ENCODE measurements around the gene HHIPL2. TPM values are rescaled to one million over a fixed set of nuclear protein-coding genes. Genes with fewer than 3 reads are reported as not detected.

The HHIPL2 gene
- total RNA-seq, 1 donor from 2014 or later: not detected

DNA sequence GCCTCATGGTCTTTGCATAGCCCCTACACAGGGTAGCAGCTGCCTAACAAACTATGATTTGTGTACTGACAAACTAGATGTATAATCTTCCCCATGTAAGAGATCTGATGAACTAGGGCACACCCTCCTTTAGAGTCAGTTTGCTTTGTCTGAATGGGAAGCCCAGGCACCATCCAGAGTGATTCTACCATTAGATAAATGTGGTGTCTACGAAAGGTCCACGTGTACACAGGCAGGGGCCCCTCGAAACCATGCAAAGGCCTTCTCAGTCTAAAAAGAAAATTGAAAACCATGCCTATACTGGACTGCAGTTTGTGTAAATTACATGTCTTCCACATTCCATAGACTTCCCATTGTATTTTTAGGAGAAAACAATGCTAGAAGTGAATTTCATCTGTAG is 18.7 kb downstream of the HHIPL2 start:
- no peak overlapping the region for H3K4me3 ChIP-seq
- H3K27me3 ChIP-seq: no peaks in the 10 kb centered on the region
- H3K79me2 ChIP-seq (ENCODE audit: low read depth): no peaks in the 10 kb centered on the region
- no peak overlapping the region for H3K27ac Mint-ChIP-seq
- H3K4me2 ChIP-seq: no peak overlapping the region
- H3K36me3 ChIP-seq: no peaks in the 10 kb centered on the region
- no peaks in the 10 kb centered on the region for H3K4me1 ChIP-seq
- H3K4me3 Mint-ChIP-seq: no peak overlapping the region
- H3K27ac ChIP-seq: no peak overlapping the region
- H3K4me1 Mint-ChIP-seq: no peaks in the 10 kb centered on the region
- no peak overlapping the region for H3K9ac ChIP-seq
- H3K9me3 Mint-ChIP-seq: no peaks in the 10 kb centered on the region
- no peaks in the 10 kb centered on the region for H4K20me1 ChIP-seq (ENCODE audit: low read depth)
- DNase-seq (ENCODE audit: low spot score): no peak
- TF ChIP-seq, protein P1, sequence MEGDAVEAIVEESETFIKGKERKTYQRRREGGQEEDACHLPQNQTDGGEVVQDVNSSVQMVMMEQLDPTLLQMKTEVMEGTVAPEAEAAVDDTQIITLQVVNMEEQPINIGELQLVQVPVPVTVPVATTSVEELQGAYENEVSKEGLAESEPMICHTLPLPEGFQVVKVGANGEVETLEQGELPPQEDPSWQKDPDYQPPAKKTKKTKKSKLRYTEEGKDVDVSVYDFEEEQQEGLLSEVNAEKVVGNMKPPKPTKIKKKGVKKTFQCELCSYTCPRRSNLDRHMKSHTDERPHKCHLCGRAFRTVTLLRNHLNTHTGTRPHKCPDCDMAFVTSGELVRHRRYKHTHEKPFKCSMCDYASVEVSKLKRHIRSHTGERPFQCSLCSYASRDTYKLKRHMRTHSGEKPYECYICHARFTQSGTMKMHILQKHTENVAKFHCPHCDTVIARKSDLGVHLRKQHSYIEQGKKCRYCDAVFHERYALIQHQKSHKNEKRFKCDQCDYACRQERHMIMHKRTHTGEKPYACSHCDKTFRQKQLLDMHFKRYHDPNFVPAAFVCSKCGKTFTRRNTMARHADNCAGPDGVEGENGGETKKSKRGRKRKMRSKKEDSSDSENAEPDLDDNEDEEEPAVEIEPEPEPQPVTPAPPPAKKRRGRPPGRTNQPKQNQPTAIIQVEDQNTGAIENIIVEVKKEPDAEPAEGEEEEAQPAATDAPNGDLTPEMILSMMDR (IDR thresholded peaks at IDR 0.05): no peak
- TF ChIP-seq EZH2 (IDR thresholded peaks at IDR 0.05) (no peak), EZH2phosphoT487 (IDR thresholded peaks at IDR 0.05) (no peak)
- H3F3A ChIP-seq (ENCODE audit: low read depth): no peaks in the 10 kb centered on the region
- no peaks in the 10 kb centered on the region for H3K36me3 Mint-ChIP-seq
- H3K27me3 Mint-ChIP-seq (ENCODE audit: insufficient read depth, low read depth): peaks cover 2% of the 10 kb centered on the region
- no peaks in the 10 kb centered on the region for H3K9me3 ChIP-seq (ENCODE audit: low read depth)
- H2AFZ ChIP-seq (replicated peaks): no peak overlapping the region

DNA sequence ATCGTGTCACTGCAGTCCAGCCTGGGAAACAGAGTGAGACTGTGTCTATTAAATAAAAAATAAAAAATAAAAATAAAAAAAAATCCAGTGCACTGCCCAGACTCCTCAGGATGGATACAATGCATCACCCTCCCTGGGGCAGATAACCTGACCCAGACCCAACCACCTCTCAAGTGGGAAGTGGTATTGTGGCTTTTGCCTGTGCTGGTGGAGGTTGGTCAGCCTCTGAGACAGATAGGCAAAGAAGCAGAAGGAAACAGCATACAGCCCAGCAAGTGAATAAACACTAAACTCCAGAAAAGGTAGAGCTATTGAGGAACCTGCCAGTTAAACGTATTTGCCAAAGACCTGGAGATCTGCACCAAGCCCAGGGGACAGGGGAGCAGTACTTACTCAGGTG is 22.0 kb downstream of the HHIPL2 start:
- no peak overlapping the region for H3K4me3 Mint-ChIP-seq

DNA sequence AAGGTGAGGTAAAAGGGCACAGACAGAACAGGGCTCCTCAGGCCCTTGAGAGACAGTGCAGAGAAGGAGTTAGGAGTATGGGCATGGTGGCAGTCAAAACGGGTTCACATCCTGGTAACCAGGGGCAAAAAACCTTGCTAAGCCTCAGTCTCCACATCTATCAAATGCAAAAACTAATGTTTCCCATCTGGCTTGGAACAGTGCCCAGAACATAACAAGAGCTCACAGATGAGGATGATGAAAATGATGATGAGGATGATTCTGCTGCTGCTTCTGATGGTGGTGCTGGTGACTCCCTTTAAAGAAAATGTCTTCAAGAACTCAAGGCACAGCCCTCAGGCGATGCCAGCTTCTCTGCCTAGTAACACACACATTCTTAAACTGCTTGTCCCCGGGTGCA is 24.1 kb downstream of the HHIPL2 start:
- H3K4me2 ChIP-seq: no peak overlapping the region
- H3K4me3 ChIP-seq: no peak overlapping the region
- no peak overlapping the region for H2AFZ ChIP-seq (replicated peaks)
- H3F3A ChIP-seq (ENCODE audit: low read depth): no peaks in the 10 kb centered on the region
- H3K9ac ChIP-seq: no peak overlapping the region
- no peaks in the 10 kb centered on the region for H3K27me3 ChIP-seq
- Mint-ChIP-seq H3K4me1 (no peaks in the 10 kb centered on the region), H3K36me3 (no peaks in the 10 kb centered on the region), H3K9me3 (no peaks in the 10 kb centered on the region), H3K27ac (no peak overlapping the region), H3K4me3 (no peak overlapping the region), H3K27me3 (ENCODE audit: insufficient read depth, low read depth) (peaks cover 2% of the 10 kb centered on the region)
- no peak for DNase-seq (ENCODE audit: low spot score)
- TF ChIP-seq, protein P1 (IDR thresholded peaks at IDR 0.05): no peak
- TF ChIP-seq EZH2 (IDR thresholded peaks at IDR 0.05) (no peak), EZH2phosphoT487 (IDR thresholded peaks at IDR 0.05) (no peak)
- no peaks in the 10 kb centered on the region for H3K9me3 ChIP-seq (ENCODE audit: low read depth)
- H3K79me2 ChIP-seq (ENCODE audit: low read depth): no peaks in the 10 kb centered on the region
- H3K4me1 ChIP-seq: no peaks in the 10 kb centered on the region
- H3K36me3 ChIP-seq: no peaks in the 10 kb centered on the region
- no peaks in the 10 kb centered on the region for H4K20me1 ChIP-seq (ENCODE audit: low read depth)
- no peak overlapping the region for H3K27ac ChIP-seq

More for the DNA sequence above, 22.0 kb downstream of the HHIPL2 start:
- H3K36me3 ChIP-seq: no peaks in the 10 kb centered on the region
- H3K27me3 ChIP-seq: no peaks in the 10 kb centered on the region
- H3K9ac ChIP-seq: no peak overlapping the region
- TF ChIP-seq EZH2 (IDR thresholded peaks at IDR 0.05) (no peak), EZH2phosphoT487 (IDR thresholded peaks at IDR 0.05) (no peak)
- TF ChIP-seq, protein P1 (IDR thresholded peaks at IDR 0.05): no peak
- no peaks in the 10 kb centered on the region for H3K9me3 Mint-ChIP-seq
- peak overlapping the region; percentile 33 for H3K27ac Mint-ChIP-seq
- H3K4me2 ChIP-seq: no peak overlapping the region
- H2AFZ ChIP-seq (replicated peaks): no peak overlapping the region
- H3K79me2 ChIP-seq (ENCODE audit: low read depth): no peaks in the 10 kb centered on the region
- DNase-seq (ENCODE audit: low spot score): no peak
- no peaks in the 10 kb centered on the region for H3F3A ChIP-seq (ENCODE audit: low read depth)
- H3K9me3 ChIP-seq (ENCODE audit: low read depth): no peaks in the 10 kb centered on the region
- no peak overlapping the region for H3K4me3 ChIP-seq
- no peaks in the 10 kb centered on the region for H4K20me1 ChIP-seq (ENCODE audit: low read depth)
- H3K36me3 Mint-ChIP-seq: no peaks in the 10 kb centered on the region
- peaks cover 2% of the 10 kb centered on the region for H3K27me3 Mint-ChIP-seq (ENCODE audit: insufficient read depth, low read depth)
- H3K4me1 Mint-ChIP-seq: no peaks in the 10 kb centered on the region
- H3K27ac ChIP-seq: no peak overlapping the region
- no peaks in the 10 kb centered on the region for H3K4me1 ChIP-seq

Data from neural progenitor cell (in vitro differentiated cells).